Upper lobe of left lung (tissue), 6 donors: ENCODE data around the gene CES1. TPM values are rescaled to one million over a fixed set of nuclear protein-coding genes. Genes with fewer than 3 reads are reported as not detected.
"Not testable (repeated sequence)": the region's sequence is repeated elsewhere in the genome, so short reads cannot be mapped to it uniquely, and the experiment has no call there.

Source experiments
- ATAC-seq, 2 donors: fragments of 200-7000 bp; cut with Tn5 transposase; one replicate each; pipeline ENCODE4 v1.9.1; 2022; ENCODE audit warnings: mild to moderate bottlenecking in 2 of 2, moderate library complexity in 2 of 2; ENCODE audit not compliant: low FRiP score in 2 of 2
- DNase-seq, 2 donors: peaks; one replicate each; pipeline ENCODE4 v3.0.0-alpha.2; 2019 to 2020
- H3K27ac ChIP-seq, 4 donors: fragments of 200-600 bp; sonication (generic); one replicate each; pipeline ENCODE4 v1.5.1; 2016 to 2019
- H3K27me3 ChIP-seq, 4 donors: fragments of 200-600 bp; sonication (generic); one replicate each; pipeline ENCODE4 v1.5.1; 2017 to 2019
- H3K36me3 ChIP-seq, 4 donors: fragments of 200-600 bp; sonication (generic); one replicate each; pipeline ENCODE4 v1.5.1; 2016 to 2019
- H3K4me1 ChIP-seq, 4 donors: fragments of 200-600 bp; sonication (generic); one replicate each; pipeline ENCODE4 v1.5.1; 2018 to 2019
- H3K4me3 ChIP-seq, 4 donors: fragments of 200-600 bp; sonication (generic); one replicate each; pipeline ENCODE4 v1.5.1; 2017 to 2019; ENCODE audit warnings: mild to moderate bottlenecking in 2 of 4, moderate library complexity in 1 of 4
- H3K9me3 ChIP-seq, 4 donors: fragments of 200-600 bp; sonication (generic); one replicate each; pipeline ENCODE4 v1.5.1; 2018 to 2019
- CTCF ChIP-seq, 6 experiments: fragments of 450-650 bp in 4 of 6; fragments of 200-600 bp in 2 of 6; sonication (generic) in 2 of 6; IDR thresholded peaks; one replicate each; pipeline ENCODE4 v1.5.1; 2016 to 2019; ENCODE audit warnings: antibody characterized with exemption in 6 of 6
- EP300 ChIP-seq, 4 donors: sonication (generic); formaldehyde crosslinking; IDR thresholded peaks; one replicate each; pipeline ENCODE4 v1.5.1; 2017; ENCODE audit warnings: antibody characterized with exemption in 4 of 4, control low read depth in 2 of 4
- POLR2A ChIP-seq, 4 donors: fragments of 450-650 bp; IDR thresholded peaks; one replicate each; pipeline ENCODE4 v1.5.1; 2016 to 2017; ENCODE audit warnings: antibody characterized with exemption in 4 of 4, mild to moderate bottlenecking in 2 of 4
- POLR2AphosphoS5 ChIP-seq, 2 donors: sonication (generic); formaldehyde crosslinking; IDR thresholded peaks; one replicate each; pipeline ENCODE4 v1.5.1; 2017; ENCODE audit warnings: antibody characterized with exemption in 2 of 2
- WGBS, 2 donors: methylation state at CpG; one replicate each; pipeline ENCODE4 v1.1.5; 2017 to 2018; 5-methylcytosine and 5-hydroxymethylcytosine counted together
- total RNA-seq, 6 donors: library from RNA; depleted of rRNA in 4 of 6; stranded (reverse); fragments of >200 nt in 4 of 6; gene quantifications; one replicate each; pipeline versions ENCODE4 v1.1.0 to v1.2.1, GENCODE V29; 2016 to 2021
- donor health status: DM: no; HTN: no; CAD: no; lungs with moderate emphysema.
- donor health status: DM: no; HTN: yes; CAD: no; lungs with severe emphysema.

CES1 gene
- total RNA-seq, 6 donors from 2014 or later, result 110 to 224 (median 187) TPM

DNA sequence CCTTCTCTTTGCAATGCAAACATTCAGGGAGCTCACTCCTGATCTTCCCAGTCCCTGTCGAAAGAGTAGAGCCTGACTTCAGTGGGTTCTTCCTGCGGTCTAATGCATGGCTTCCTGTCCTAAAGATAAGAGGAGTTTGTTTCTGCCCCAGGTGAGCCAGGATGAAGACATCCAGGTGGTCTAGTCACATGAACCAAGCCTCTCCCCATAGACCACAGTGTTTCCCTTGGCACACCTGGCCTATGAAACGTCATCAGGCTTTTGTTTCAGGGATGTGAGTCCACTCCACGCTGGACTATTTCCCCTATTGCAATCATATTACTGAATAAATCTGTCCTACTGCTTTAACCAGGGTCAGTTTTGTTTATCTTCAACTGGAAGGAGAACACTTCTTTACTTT, 21.1 kb downstream of the CES1 start:
- no peaks in the 10 kb centered on the region for H3K27me3 ChIP-seq
- DNase-seq, result no peak
- H3K4me1 ChIP-seq, result no peaks in the 10 kb centered on the region
- H3K4me3 ChIP-seq, result no peak overlapping the region
- no peak for ATAC-seq
- H3K9me3 ChIP-seq, result no peaks in the 10 kb centered on the region
- no peak overlapping the region for H3K27ac ChIP-seq
- H3K36me3 ChIP-seq, result peaks cover 0 to 4% (median 0%) of the 10 kb centered on the region in 4 donors
- WGBS, 2 donors, result 54 to 60% methylated on average over 4 of the region's 4 CpGs
- TF ChIP-seq EP300 (IDR thresholded peaks at IDR 0.05) (no peak), CTCF (IDR thresholded peaks at IDR 0.05) (no peak), POLR2AphosphoS5 (IDR thresholded peaks at IDR 0.05) (no peak), POLR2A (IDR thresholded peaks at IDR 0.05) (no peak)

GRCh38 chr16:55810451-55810961, 22.4 kb downstream of the CES1 start:
- Histone ChIP-seq H3K9me3 (no peaks in the 10 kb centered on the region), H3K27me3 (no peaks in the 10 kb centered on the region), H3K4me3 (no peak overlapping the region), H3K36me3 (no peaks in the 10 kb centered on the region), H3K4me1 (no peaks in the 10 kb centered on the region), H3K27ac (no peak overlapping the region)
- 80 to 90% methylated on average over 7 to 8 of the region's 8 CpGs for WGBS, 2 donors
- DNase-seq (no peak), ATAC-seq (no peak)
- TF ChIP-seq CTCF (IDR thresholded peaks at IDR 0.05) (no peak), EP300 (IDR thresholded peaks at IDR 0.05) (no peak), POLR2AphosphoS5 (IDR thresholded peaks at IDR 0.05) (no peak), POLR2A (IDR thresholded peaks at IDR 0.05) (no peak)

- Histone ChIP-seq H3K4me3 (no peak overlapping the region), H3K36me3 (no peaks in the 10 kb centered on the region), H3K9me3 (no peaks in the 10 kb centered on the region), H3K27me3 (no peaks in the 10 kb centered on the region), H3K4me1 (no peaks in the 10 kb centered on the region), H3K27ac (no peak overlapping the region)
- ATAC-seq (no peak), DNase-seq (no peak)
- TF ChIP-seq POLR2A (IDR thresholded peaks at IDR 0.05), result no peak
- TF ChIP-seq CTCF (IDR thresholded peaks at IDR 0.05), result no peak
- no peak for TF ChIP-seq POLR2AphosphoS5 (IDR thresholded peaks at IDR 0.05)
- TF ChIP-seq EP300 (IDR thresholded peaks at IDR 0.05), result no peak
- WGBS, 2 donors, result 81 to 87% methylated on average over 4 of the region's 4 CpGs
These were observed 23.0 kb downstream of the CES1 start for GRCh38 chr16:55809851-55810250.

DNA sequence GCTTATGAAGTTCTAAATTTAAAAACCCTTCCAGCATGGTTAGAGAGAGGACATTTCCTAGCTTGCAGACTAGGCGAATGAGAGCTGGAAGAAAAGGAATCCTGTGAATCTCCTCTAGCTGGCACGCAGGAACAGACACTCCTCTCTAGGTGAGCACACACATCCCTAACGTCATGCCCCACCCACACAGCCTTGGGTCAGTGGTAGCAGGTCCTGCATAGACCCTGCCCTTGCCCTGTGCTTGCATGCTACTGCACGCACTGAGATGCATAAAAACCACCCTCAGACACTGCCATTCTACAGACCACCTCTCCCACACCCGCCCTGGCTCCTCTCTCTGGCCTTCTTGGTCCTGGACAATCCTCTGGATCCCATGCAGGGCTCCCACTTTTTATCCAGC, 23.5 kb downstream of the CES1 start:
- TF ChIP-seq CTCF (IDR thresholded peaks at IDR 0.05) (no peak), EP300 (IDR thresholded peaks at IDR 0.05) (no peak), POLR2AphosphoS5 (IDR thresholded peaks at IDR 0.05) (no peak), POLR2A (IDR thresholded peaks at IDR 0.05) (no peak)
- no peak for DNase-seq
- Histone ChIP-seq H3K27ac (no peak overlapping the region), H3K4me1 (no peaks in the 10 kb centered on the region), H3K4me3 (no peak overlapping the region), H3K27me3 (no peaks in the 10 kb centered on the region), H3K36me3 (no peaks in the 10 kb centered on the region), H3K9me3 (no peaks in the 10 kb centered on the region)
- ATAC-seq, result no peak
- 63 to 74% methylated on average over 5 of the region's 5 CpGs for whole genome bisulfite sequencing, 2 donors

- H3K9me3 ChIP-seq, ATAC-seq, DNase-seq, H3K4me1 ChIP-seq, H3K27me3 ChIP-seq, H3K27ac ChIP-seq, H3K36me3 ChIP-seq, H3K4me3 ChIP-seq: not testable (repeated sequence)
- 83 to 100% methylated on average over 1 of the region's 1 CpG for WGBS, 2 donors
These were observed 24.6 kb downstream of the CES1 start for GRCh38 chr16:55808286-55808685.

DNA sequence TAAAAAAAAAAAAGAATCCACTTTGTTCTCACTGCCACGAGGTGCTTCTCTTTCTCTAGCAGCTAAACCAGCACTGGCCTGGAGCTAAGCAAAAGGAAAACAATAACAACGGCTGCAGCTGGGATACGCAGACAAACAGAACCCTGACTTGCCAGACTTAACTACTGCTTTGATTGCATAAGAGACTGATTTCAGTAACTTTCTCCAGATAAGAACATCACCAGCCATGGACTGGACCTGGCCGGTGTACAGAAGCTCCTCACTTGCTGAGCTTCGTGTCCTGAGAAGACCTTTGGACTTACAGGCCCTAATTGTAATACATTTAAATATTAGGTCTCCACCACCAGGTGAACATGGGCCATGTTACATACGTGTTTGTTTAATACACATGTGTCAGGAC, 27.8 kb downstream of the CES1 start:
- not testable (repeated sequence) for ATAC-seq, H3K4me3 ChIP-seq, H3K36me3 ChIP-seq, H3K9me3 ChIP-seq, H3K27me3 ChIP-seq, H3K27ac ChIP-seq, H3K4me1 ChIP-seq, DNase-seq
- no CpG with 5 or more reads among the region's 6 CpGs for WGBS, 2 donors

- not testable (repeated sequence) for H3K9me3 ChIP-seq, H3K4me3 ChIP-seq, H3K4me1 ChIP-seq, DNase-seq, H3K27ac ChIP-seq, H3K36me3 ChIP-seq, H3K27me3 ChIP-seq
- WGBS, 2 donors, result no CpG with 5 or more reads among the region's 8 CpGs
- peak in 1 of 2 donors; percentile 17 for ATAC-seq
These were observed 29.2 kb downstream of the CES1 start for GRCh38 chr16:55803681-55804080.

DNA sequence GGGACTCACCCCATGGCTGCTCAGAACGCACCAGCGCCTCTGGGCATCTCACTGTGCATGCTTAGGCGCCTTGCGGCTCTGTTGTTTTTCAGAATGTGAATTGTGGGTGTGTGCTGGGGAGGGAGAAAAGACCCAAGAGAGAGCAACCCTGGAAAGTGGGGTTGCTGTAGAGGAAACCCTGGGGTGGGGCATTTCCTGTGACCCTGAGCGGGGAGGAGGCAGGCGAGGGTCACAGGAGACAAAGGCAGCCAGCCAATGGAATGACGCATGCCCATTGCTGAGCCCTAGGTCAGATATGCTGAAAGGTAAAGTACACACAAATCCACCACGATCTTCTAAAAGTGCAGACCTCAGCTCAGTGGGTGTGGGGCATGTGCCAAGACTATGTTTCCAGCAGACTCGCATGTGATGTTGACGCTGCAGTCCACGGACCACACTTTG, 39.9 kb downstream of the CES1 start:
- H3K27ac ChIP-seq, H3K4me3 ChIP-seq, H3K4me1 ChIP-seq, H3K27me3 ChIP-seq, H3K36me3 ChIP-seq, H3K9me3 ChIP-seq, ATAC-seq, DNase-seq: not testable (repeated sequence)
- no CpG with 5 or more reads among the region's 11 CpGs for WGBS, 2 donors

DNA sequence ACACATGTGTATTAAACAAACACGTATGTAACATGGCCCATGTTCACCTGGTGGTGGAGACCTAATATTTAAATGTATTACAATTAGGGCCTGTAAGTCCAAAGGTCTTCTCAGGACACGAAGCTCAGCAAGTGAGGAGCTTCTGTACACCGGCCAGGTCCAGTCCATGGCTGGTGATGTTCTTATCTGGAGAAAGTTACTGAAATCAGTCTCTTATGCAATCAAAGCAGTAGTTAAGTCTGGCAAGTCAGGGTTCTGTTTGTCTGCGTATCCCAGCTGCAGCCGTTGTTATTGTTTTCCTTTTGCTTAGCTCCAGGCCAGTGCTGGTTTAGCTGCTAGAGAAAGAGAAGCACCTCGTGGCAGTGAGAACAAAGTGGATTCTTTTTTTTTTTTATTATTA, 41.4 kb downstream of the CES1 start:
- not testable (repeated sequence) for H3K9me3 ChIP-seq, ATAC-seq, H3K4me1 ChIP-seq, H3K27ac ChIP-seq, DNase-seq, H3K4me3 ChIP-seq, H3K27me3 ChIP-seq, H3K36me3 ChIP-seq
- WGBS, 2 donors, result no CpG with 5 or more reads among the region's 6 CpGs
